Peyer's patch (tissue), 4 donors: ENCODE data around the gene FAIM2.

ENCODE experiments used
- CTCF ChIP-seq, 6 experiments: fragments of 450-650 bp in 4 of 6; fragments of 200-600 bp in 2 of 6; sonication (generic) in 1 of 6; IDR thresholded peaks; one replicate each; pipeline ENCODE4 v1.5.1; 2017 to 2019; ENCODE audit warnings: antibody characterized with exemption in 6 of 6, mild to moderate bottlenecking in 3 of 6, moderate library complexity in 1 of 6
- POLR2A ChIP-seq, 2 donors: fragments of 450-650 bp; IDR thresholded peaks; one replicate each; pipeline ENCODE4 v1.5.1; 2017; ENCODE audit warnings: antibody characterized with exemption in 2 of 2, mild to moderate bottlenecking in 2 of 2, moderate library complexity in 2 of 2

- TF ChIP-seq CTCF (IDR thresholded peaks at IDR 0.05) (no peak), POLR2A (IDR thresholded peaks at IDR 0.05) (no peak)
Observed at GRCh38 chr12:49865109-49865781, 38.5 kb downstream of the FAIM2 start.
